Omental fat pad (tissue), 4 donors: ENCODE measurements around the gene SOAT1. TPM values are rescaled to one million over a fixed set of nuclear protein-coding genes. Genes with fewer than 3 reads are reported as not detected.
A peak's percentile ranks its signal among the peaks of the same experiment; 100 is the strongest.
"Not testable (repeated sequence)": the region's sequence is repeated elsewhere in the genome, so short reads cannot be mapped to it uniquely, and the experiment has no call there.

ENCODE experiments used
- ATAC-seq: fragments of 150-250 bp; one replicate; pipeline ENCODE4 v1.9.1; 2016; ENCODE audit warnings: mild to moderate bottlenecking, moderate library complexity; ENCODE audit not compliant: low FRiP score
- DNase-seq: peaks from one replicate; pipeline ENCODE4 v3.0.0-alpha.2; 2019; ENCODE audit warnings: low spot score
- total RNA-seq, 4 donors: library from RNA; depleted of rRNA; stranded (reverse); fragments of >200 nt; gene quantifications; one replicate each; pipeline ENCODE4 v1.1.0, GENCODE V29; 2016
- TF ChIP-seq, protein P1 (sequence below), 3 donors: fragments of 450-650 bp; IDR thresholded peaks; one replicate each; pipeline ENCODE4 v1.5.1; 2016 to 2017; ENCODE audit warnings: antibody characterized with exemption in 3 of 3, mild to moderate bottlenecking in 3 of 3, moderate library complexity in 2 of 3

The SOAT1 gene
- 10 to 100 TPM; 20.2 to 46.5 (median 25.3) TPM for total RNA-seq

DNA sequence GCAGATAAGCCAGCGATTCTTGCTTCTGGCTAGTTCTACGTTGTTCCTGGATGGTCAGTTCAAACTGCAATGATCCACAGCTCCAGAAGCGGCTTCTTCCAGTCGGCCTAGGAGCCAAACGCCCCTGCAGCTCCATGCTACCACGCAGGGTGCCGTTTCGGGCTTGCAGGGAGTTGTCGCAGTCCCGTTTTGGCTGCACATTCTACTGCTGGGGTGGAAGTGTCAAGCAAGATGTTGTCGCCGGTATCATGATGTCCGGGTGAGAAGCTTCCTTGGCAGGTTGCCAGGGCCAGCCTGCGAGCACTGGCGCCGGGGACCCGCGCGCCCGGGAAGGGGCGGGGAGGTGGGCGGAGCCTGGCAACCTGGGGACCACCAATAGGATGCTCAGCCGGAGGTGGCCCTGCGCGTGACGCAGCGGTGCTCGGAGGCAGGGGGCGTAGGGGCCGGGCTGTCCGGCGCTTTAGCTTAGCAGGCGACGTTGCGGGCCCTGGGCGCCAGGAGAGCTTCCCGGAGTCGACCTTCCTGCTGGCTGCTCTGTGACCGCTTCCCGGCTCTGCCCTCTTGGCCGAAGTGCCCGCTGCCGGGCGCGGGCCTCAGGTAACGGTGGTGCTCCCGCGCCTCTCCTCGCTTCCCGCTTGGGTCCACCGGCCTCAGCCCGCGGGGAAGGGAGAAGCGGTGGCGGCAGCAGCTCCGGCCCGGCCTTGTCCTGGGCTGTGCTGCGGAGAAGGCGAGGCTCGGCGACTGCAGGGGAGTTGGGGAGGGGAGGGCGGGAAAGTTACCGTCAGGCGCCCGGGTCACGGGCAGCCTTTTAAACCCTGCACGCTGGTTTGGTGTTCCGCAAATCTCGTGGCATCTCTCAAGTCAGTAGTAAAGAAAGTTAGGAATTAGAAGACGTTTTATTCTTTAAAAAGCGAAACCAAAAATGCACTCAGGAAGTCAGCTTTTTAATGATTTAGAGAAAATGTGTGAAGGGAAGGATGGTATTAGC lies at the start of gene SOAT1:
TSS of gene SOAT1 (plus strand) at position 458 of the 988 bp plus-strand sequence. CDS start 8,888 bp downstream, outside the sequence.
- ATAC-seq (peak; percentile 98), DNase-seq (peak; percentile 97)
- TF ChIP-seq, protein P1, sequence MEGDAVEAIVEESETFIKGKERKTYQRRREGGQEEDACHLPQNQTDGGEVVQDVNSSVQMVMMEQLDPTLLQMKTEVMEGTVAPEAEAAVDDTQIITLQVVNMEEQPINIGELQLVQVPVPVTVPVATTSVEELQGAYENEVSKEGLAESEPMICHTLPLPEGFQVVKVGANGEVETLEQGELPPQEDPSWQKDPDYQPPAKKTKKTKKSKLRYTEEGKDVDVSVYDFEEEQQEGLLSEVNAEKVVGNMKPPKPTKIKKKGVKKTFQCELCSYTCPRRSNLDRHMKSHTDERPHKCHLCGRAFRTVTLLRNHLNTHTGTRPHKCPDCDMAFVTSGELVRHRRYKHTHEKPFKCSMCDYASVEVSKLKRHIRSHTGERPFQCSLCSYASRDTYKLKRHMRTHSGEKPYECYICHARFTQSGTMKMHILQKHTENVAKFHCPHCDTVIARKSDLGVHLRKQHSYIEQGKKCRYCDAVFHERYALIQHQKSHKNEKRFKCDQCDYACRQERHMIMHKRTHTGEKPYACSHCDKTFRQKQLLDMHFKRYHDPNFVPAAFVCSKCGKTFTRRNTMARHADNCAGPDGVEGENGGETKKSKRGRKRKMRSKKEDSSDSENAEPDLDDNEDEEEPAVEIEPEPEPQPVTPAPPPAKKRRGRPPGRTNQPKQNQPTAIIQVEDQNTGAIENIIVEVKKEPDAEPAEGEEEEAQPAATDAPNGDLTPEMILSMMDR (IDR thresholded peaks at IDR 0.05): no peak

DNA sequence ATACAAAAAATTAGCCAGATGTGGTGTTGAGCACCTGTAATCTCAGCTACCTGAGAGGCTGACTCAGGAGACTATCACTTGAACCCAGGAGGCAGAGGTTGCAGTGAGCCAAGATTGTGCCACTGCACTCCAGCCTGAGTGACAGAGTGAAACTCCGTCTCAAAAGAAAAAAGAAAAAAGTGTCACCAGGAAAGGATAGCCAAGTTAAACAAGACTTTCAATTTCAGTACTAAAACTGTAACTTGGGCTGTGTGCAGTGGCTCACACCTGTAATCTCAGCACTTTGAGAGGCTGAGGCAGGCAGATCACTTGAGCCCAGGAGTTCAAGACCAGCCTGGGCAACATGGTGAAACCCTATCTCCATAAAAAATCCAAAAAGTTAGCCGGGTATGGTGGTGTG lies 48.2 kb upstream of the SOAT1 start:
- ATAC-seq: not testable (repeated sequence)

DNA sequence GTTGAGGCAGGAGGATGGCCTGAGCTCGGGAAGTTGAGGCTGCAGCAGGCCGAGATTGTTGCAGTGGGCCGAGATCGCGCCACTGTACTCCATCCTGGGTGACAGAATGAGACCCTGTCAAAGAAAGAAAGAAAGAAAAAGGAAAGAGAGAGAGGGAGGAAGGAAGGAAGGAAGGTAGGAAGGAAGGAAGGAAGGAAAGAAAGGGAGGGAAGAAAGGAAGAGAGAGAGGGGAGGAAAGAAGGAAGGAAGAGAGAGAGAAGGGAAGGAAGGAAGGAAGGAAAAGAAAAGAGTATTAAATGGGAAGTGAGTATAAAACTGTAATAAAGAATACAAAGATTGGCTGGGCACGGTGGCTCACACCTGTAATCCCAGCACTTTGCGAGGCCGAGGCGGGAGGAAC lies 45.7 kb upstream of the SOAT1 start:
- ATAC-seq: no peak
- TF ChIP-seq, protein P1 (IDR thresholded peaks at IDR 0.05): no peak
- no peak for DNase-seq

More for the DNA sequence above, 48.2 kb upstream of the SOAT1 start:
- not testable (repeated sequence) for DNase-seq

DNA sequence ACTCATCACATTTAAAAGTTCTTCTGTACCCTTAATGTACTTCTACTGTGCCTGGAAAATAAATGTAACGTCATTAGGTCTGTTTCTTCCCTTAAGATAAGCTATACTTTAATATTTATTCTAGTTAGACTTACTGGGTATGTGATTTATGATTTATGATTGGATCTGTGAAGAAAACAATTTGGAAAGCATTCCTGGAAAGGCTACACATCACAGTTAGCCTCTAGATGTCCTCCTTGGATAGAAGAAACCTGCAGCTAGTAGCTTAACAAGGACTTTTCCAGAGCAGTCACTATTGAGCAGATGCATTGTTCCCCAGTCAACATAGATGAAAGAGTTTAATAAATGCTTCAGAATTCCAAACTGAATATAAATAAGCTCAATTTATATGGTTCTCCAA lies 41.9 kb upstream of the SOAT1 start:
- DNase-seq (no peak), ATAC-seq (no peak)
- TF ChIP-seq, protein P1 (IDR thresholded peaks at IDR 0.05): no peak

DNA sequence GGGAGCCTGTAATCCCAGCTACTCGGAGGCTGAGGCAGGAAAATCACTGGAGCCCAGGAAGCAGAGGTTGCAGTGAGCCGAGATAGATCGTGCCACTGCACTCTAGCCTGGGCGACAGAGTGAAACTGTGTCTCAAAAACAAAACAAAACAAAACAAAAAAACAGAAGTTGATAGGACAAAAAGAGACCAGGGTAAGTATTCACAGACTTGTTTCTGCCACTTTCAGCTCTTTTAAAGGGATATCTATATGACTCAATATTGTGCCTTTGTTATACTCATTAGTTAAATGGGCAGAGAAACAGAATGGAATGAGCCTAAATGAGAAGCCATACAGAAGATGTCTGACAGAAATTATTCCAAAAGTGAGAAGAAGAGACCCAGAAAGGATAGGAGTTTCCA lies 41.0 kb upstream of the SOAT1 start:
- no peak for DNase-seq
- ATAC-seq: no peak

DNA sequence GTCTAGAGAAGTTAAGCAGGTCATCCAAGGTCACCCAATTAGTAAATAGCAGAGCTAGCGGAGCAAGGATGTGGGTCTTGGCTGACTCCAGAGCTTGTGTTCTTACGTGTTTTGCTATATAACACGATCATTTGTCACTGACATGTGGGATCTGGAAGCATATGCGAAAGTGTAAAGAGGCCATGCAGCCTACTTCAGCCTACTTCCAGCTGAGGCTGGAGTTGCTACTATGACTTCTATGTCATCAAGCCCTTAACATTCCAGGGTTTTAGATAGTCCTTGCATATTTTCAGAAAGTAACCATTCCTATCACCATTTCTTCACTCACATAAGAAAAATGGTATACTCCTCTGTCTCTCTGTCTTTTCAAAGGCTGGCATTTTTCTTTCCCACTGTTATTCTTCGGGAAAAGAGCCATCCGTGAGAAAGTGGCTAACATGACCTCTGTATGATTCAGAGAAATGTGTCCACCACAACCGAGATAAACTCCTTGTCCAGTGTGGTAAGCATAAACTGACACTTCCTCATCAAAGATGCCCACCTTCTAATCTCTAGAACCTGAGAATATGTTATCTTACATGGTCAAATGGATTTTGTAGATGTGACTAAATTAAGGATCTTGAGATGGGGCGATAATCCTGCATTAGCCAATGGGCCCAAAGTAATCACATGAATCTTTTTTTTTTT lies 40.2 kb upstream of the SOAT1 start:
- TF ChIP-seq, protein P1 (IDR thresholded peaks at IDR 0.05): no peak

More for the DNA sequence above, 41.0 kb upstream of the SOAT1 start:
- TF ChIP-seq, protein P1 (IDR thresholded peaks at IDR 0.05): no peak

DNA sequence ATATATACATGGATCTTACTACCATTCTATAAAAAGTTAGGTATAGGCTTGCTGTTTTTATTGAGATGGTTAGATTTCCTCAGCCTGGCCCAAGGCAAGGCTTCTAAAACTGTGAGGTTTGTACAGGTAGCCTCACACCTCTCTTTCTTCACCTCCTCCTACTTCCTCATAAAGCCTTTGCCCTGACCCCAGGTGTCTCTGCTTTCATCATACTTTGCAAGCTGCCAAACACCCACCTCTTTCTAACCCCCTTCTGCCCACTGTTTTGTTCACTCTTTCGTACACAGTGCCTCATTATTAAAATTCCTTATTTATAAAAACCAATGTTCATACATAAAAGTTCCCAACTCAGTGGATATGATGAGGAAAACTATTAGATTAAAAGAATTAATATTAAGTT lies 31.4 kb upstream of the SOAT1 start:
- DNase-seq: no peak
- TF ChIP-seq, protein P1 (IDR thresholded peaks at IDR 0.05): no peak
- no peak for ATAC-seq

More for the DNA sequence above, 40.2 kb upstream of the SOAT1 start:
- ATAC-seq: no peak
- DNase-seq: no peak
